PC-3 (cell line): Measurements from ENCODE around the gene RACK1. TPM values are rescaled to one million over a fixed set of nuclear protein-coding genes. Genes with fewer than 3 reads are reported as not detected.

Experiments
- ATAC-seq: fragments of 200-7000 bp; cut with Tn5 transposase; 2 replicates; pipeline ENCODE4 v1.9.1; 2020; ENCODE audit warnings: mild to moderate bottlenecking, moderate library complexity
- BruUV-seq: library from RNA; stranded (reverse); fragments of 400-500 nt; replicated peaks from 2 replicates; lab custom pipeline; 2021; lab: Mats Ljungman, UMichigan
- CTCF ChIA-PET: fragments of 300-600 bp; sonication (Branson Sonifier 250); formaldehyde crosslinking; loops from one replicate; lab custom pipeline; 2022; ENCODE audit warnings: antibody characterized with exemption; lab: Charles Lee
- POLR2A ChIA-PET: fragments of 300-600 bp; sonication (Branson Sonifier 250); formaldehyde crosslinking; loops from one replicate; lab custom pipeline; 2022; ENCODE audit warnings: antibody characterized with exemption; ENCODE audit not compliant: unreplicated experiment; lab: Charles Lee
- DNase-seq: peaks from one replicate; pipeline ENCODE4 v3.0.0-alpha.2; 2015
- H2AFZ ChIP-seq: fragments of 300-600 bp; sonication (generic); 2 replicates; pipeline ENCODE4 v1.6.0; 2016; ENCODE audit warnings: antibody characterized with exemption, low read length
- H3F3A ChIP-seq: fragments of 300-600 bp; sonication (generic); one replicate; pipeline ENCODE4 v1.6.0; 2017; ENCODE audit warnings: antibody characterized with exemption, low read length, control low read depth, mild to moderate bottlenecking; ENCODE audit not compliant: unreplicated experiment
- H3K27ac ChIP-seq: fragments of 300-600 bp; sonication (generic); 2 replicates; pipeline ENCODE4 v1.5.1; 2016; ENCODE audit warnings: mild to moderate bottlenecking, low read length
- H3K27me3 ChIP-seq: fragments of 300-600 bp; sonication (generic); 2 replicates; pipeline ENCODE4 v1.6.1; 2016; ENCODE audit warnings: low read length, mixed read lengths
- H3K36me3 ChIP-seq: fragments of 300-600 bp; sonication (generic); 2 replicates; pipeline ENCODE4 v1.6.1; 2016; ENCODE audit warnings: low read depth, mixed run types, low read length, mixed read lengths
- H3K4me1 ChIP-seq: fragments of 300-600 bp; sonication (generic); 2 replicates; pipeline ENCODE4 v1.5.1; 2016; ENCODE audit warnings: low read length; ENCODE audit not compliant: insufficient read depth
- H3K4me2 ChIP-seq: fragments of 300-600 bp; sonication (generic); 2 replicates; pipeline ENCODE4 v1.6.0; 2016; ENCODE audit warnings: low read length
- H3K4me3 ChIP-seq: fragments of 300-600 bp; sonication (generic); 2 replicates; pipeline ENCODE4 v1.5.1; 2016; ENCODE audit warnings: mild to moderate bottlenecking, low read length, mixed read lengths
- H3K79me2 ChIP-seq: fragments of 300-600 bp; sonication (generic); 2 replicates; pipeline ENCODE4 v1.6.1; 2017; ENCODE audit warnings: low read length, mixed read lengths
- H3K9ac ChIP-seq: fragments of 300-600 bp; sonication (generic); 2 replicates; pipeline ENCODE4 v1.6.0; 2016; ENCODE audit warnings: mild to moderate bottlenecking, low read length
- H3K9me2 ChIP-seq: fragments of 300-600 bp; sonication (generic); replicated peaks from 2 replicates; pipeline ENCODE4 v1.6.1; 2016; ENCODE audit warnings: mixed run types, low read length, mixed read lengths
- H3K9me3 ChIP-seq: fragments of 300-600 bp; sonication (generic); 2 replicates; pipeline ENCODE4 v1.6.1; 2016; ENCODE audit warnings: low read length, mixed read lengths
- H4K20me1 ChIP-seq: fragments of 300-600 bp; sonication (generic); 2 replicates; pipeline ENCODE4 v1.6.1; 2016; ENCODE audit warnings: low read length, mixed read lengths
- CTCF ChIP-seq: fragments of 300-600 bp; sonication (generic); conservative IDR thresholded peaks from 2 replicates; pipeline ENCODE4 v1.5.1; 2017; ENCODE audit warnings: antibody characterized with exemption, low read depth, mild to moderate bottlenecking, low read length
- EZH2 ChIP-seq: fragments of 300-600 bp; sonication (generic); IDR thresholded peaks from one replicate; pipeline ENCODE4 v1.6.1; 2017; ENCODE audit warnings: antibody characterized with exemption, mild to moderate bottlenecking, low read length; ENCODE audit not compliant: unreplicated experiment
- EZH2phosphoT487 ChIP-seq: fragments of 300-600 bp; sonication (generic); IDR thresholded peaks from 2 replicates; pipeline ENCODE4 v1.6.1; 2018; ENCODE audit warnings: mild to moderate bottlenecking, antibody characterized with exemption, low read length, borderline replicate concordance
- intact Hi-C: fragments of 100-400 bp; cut with micrococcal nuclease; formaldehyde crosslinking; loops from 2 replicates; pipeline ENCODE4 v1.9.0; 2023
- total RNA-seq: library from RNA; depleted of rRNA; stranded (reverse); fragments of >200 nt; gene quantifications from 2 replicates; pipeline ENCODE4 v1.2.3, GENCODE V29; 2014

The RACK1 gene
- total RNA-seq, 1 experiment from 2014 or later, result 3,047 TPM

DNA sequence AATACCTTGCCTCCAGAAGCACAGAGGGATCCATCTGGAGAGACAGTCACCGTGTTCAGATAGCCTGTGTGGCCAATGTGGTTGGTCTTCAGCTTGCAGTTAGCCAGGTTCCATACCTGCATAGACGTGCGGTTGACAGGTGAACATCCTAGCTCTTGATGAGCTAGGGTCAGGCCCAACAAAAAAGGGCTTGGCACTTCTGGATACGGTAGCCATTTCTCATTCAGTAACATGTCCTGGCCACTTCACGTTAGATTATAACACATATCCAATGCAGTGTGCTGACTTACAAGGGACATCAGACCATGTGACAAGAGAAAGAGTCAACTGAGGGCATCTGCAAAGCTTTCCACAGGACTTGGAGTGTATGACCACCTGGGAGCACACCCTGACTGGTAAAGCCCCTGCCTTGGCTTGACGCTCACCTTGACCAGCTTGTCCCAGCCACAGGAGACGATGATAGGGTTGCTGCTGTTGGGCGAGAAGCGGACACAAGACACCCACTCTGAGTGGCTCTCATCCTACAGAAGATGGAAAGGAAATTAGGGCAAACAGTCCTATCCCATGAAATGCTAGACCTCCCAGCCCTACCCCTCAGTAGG is 4.5 kb downstream of the RACK1 start:
- POLR2A ChIA-PET, result no interaction called here
- H4K20me1 ChIP-seq, result peaks cover 68% of the 10 kb centered on the region

GRCh38 chr5:181237729-181238385 is 5.8 kb downstream of the RACK1 start:
- H3F3A ChIP-seq, result peaks cover 25% of the 10 kb centered on the region
- CTCF ChIA-PET, result no interaction called here
- no peak overlapping the region for H3K27ac ChIP-seq
- H2AFZ ChIP-seq, result no peak overlapping the region
- H3K4me3 ChIP-seq, result no peak overlapping the region
- H3K4me1 ChIP-seq, result peaks cover 14% of the 10 kb centered on the region
- TF ChIP-seq CTCF, result no peak
- no peak for TF ChIP-seq EZH2phosphoT487
- no peak for TF ChIP-seq EZH2
- H3K4me2 ChIP-seq, result no peak overlapping the region
- H3K36me3 ChIP-seq, result peaks cover 72% of the 10 kb centered on the region
- no TSS peak for BruUV-seq
- ATAC-seq, result no peak
- no peak overlapping the region for H3K9ac ChIP-seq
- DNase-seq, result no peak
- POLR2A ChIA-PET, result interaction anchor here (0.6 kb wide), 1 partner anchor 23 kb away, joined by 3 read pairs; no protein-coding TSS in a partner anchor
- peaks cover 41% of the 10 kb centered on the region for H3K79me2 ChIP-seq
- H3K9me3 ChIP-seq, result no peaks in the 10 kb centered on the region
- intact Hi-C loops, result no loop called here
- H3K9me2 ChIP-seq, result no peaks in the 10 kb centered on the region
- H4K20me1 ChIP-seq, result peaks cover 65% of the 10 kb centered on the region
- H3K27me3 ChIP-seq, result no peaks in the 10 kb centered on the region

More for the DNA sequence above, 4.5 kb downstream of the RACK1 start:
- no peak for ATAC-seq
- H3K4me2 ChIP-seq, result no peak overlapping the region
- H3K27ac ChIP-seq, result no peak overlapping the region
- H3K4me1 ChIP-seq, result peaks cover 14% of the 10 kb centered on the region
- H2AFZ ChIP-seq, result no peak overlapping the region
- H3K36me3 ChIP-seq, result peaks cover 76% of the 10 kb centered on the region
- no peaks in the 10 kb centered on the region for H3K27me3 ChIP-seq
- no TSS peak for BruUV-seq
- no peak overlapping the region for H3K4me3 ChIP-seq
- intact Hi-C loops, result no loop called here
- H3K9ac ChIP-seq, result no peak overlapping the region
- peaks cover 25% of the 10 kb centered on the region for H3F3A ChIP-seq
- H3K9me2 ChIP-seq, result no peaks in the 10 kb centered on the region
- H3K79me2 ChIP-seq, result peaks cover 52% of the 10 kb centered on the region
- TF ChIP-seq CTCF, result no peak
- no peak for TF ChIP-seq EZH2
- TF ChIP-seq EZH2phosphoT487, result no peak
- no peak for DNase-seq
- CTCF ChIA-PET, result no interaction called here
- H3K9me3 ChIP-seq, result no peaks in the 10 kb centered on the region
